ENCODE data around the gene HKDC1.

HKDC1 gene

DNA sequence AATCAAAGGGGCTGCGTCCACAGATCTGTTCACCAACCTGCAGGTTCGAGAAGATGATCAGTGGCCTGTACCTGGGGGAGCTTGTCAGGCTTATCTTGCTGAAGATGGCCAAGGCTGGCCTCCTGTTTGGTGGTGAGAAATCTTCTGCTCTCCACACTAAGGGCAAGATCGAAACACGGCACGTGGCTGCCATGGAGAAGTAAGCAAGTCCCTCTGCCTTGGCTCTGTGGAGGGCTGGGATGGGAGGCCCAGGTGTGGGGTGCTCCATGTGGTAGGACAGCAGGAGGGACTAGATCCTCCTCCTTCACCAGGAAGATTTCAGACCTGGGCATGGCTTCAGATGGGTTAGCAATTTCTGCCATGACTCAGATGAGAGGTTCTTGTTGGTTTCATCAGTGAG, 25.9 kb downstream of the HKDC1 start:
- no peak for ATAC-seq
- TF ChIP-seq ARNTL (CRISPR knock-in tag; IDR thresholded peaks at IDR 0.05; ENCODE audit: borderline replicate concordance, low read depth) (no peak), ZC3H10 (CRISPR knock-in tag; IDR thresholded peaks at IDR 0.05) (no peak), ZNF70 (CRISPR knock-in tag; IDR thresholded peaks at IDR 0.05) (no peak), ZFP30 (CRISPR knock-in tag; IDR thresholded peaks at IDR 0.05) (no peak), BACH2 (CRISPR knock-in tag; IDR thresholded peaks at IDR 0.05; ENCODE audit: borderline replicate concordance) (no peak), GLIS3 (CRISPR knock-in tag; IDR thresholded peaks at IDR 0.05) (no peak), PPARA (CRISPR knock-in tag; IDR thresholded peaks at IDR 0.05; ENCODE audit: borderline replicate concordance) (no peak), SNAI2 (CRISPR knock-in tag; IDR thresholded peaks at IDR 0.05) (no peak), RARB (CRISPR knock-in tag; IDR thresholded peaks at IDR 0.05) (no peak), TOX (CRISPR knock-in tag; IDR thresholded peaks at IDR 0.05; ENCODE audit: borderline replicate concordance) (no peak), OSR1 (CRISPR knock-in tag; IDR thresholded peaks at IDR 0.05) (no peak), ZNF565 (CRISPR knock-in tag; conservative IDR thresholded peaks at IDR 0.05; ENCODE audit: low read depth) (no peak), ZFP3 (CRISPR knock-in tag; IDR thresholded peaks at IDR 0.05) (no peak), ZNF8 (CRISPR knock-in tag; IDR thresholded peaks at IDR 0.05) (no peak)
- TF ChIP-seq, protein P1, sequence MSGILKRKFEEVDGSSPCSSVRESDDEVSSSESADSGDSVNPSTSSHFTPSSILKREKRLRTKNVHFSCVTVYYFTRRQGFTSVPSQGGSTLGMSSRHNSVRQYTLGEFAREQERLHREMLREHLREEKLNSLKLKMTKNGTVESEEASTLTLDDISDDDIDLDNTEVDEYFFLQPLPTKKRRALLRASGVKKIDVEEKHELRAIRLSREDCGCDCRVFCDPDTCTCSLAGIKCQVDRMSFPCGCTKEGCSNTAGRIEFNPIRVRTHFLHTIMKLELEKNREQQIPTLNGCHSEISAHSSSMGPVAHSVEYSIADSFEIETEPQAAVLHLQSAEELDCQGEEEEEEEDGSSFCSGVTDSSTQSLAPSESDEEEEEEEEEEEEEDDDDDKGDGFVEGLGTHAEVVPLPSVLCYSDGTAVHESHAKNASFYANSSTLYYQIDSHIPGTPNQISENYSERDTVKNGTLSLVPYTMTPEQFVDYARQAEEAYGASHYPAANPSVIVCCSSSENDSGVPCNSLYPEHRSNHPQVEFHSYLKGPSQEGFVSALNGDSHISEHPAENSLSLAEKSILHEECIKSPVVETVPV (CRISPR knock-in tag; IDR thresholded peaks at IDR 0.05) = no peak
- TF ChIP-seq, protein P2, sequence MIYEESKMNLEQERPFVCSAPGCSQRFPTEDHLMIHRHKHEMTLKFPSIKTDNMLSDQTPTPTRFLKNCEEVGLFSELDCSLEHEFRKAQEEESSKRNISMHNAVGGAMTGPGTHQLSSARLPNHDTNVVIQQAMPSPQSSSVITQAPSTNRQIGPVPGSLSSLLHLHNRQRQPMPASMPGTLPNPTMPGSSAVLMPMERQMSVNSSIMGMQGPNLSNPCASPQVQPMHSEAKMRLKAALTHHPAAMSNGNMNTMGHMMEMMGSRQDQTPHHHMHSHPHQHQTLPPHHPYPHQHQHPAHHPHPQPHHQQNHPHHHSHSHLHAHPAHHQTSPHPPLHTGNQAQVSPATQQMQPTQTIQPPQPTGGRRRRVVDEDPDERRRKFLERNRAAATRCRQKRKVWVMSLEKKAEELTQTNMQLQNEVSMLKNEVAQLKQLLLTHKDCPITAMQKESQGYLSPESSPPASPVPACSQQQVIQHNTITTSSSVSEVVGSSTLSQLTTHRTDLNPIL (CRISPR knock-in tag; IDR thresholded peaks at IDR 0.05; ENCODE audit: low read depth) = no peak
- TF ChIP-seq, protein P3, sequence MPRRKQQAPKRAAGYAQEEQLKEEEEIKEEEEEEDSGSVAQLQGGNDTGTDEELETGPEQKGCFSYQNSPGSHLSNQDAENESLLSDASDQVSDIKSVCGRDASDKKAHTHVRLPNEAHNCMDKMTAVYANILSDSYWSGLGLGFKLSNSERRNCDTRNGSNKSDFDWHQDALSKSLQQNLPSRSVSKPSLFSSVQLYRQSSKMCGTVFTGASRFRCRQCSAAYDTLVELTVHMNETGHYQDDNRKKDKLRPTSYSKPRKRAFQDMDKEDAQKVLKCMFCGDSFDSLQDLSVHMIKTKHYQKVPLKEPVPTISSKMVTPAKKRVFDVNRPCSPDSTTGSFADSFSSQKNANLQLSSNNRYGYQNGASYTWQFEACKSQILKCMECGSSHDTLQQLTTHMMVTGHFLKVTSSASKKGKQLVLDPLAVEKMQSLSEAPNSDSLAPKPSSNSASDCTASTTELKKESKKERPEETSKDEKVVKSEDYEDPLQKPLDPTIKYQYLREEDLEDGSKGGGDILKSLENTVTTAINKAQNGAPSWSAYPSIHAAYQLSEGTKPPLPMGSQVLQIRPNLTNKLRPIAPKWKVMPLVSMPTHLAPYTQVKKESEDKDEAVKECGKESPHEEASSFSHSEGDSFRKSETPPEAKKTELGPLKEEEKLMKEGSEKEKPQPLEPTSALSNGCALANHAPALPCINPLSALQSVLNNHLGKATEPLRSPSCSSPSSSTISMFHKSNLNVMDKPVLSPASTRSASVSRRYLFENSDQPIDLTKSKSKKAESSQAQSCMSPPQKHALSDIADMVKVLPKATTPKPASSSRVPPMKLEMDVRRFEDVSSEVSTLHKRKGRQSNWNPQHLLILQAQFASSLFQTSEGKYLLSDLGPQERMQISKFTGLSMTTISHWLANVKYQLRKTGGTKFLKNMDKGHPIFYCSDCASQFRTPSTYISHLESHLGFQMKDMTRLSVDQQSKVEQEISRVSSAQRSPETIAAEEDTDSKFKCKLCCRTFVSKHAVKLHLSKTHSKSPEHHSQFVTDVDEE (CRISPR knock-in tag; IDR thresholded peaks at IDR 0.05) = no peak
- TF ChIP-seq, protein P4, sequence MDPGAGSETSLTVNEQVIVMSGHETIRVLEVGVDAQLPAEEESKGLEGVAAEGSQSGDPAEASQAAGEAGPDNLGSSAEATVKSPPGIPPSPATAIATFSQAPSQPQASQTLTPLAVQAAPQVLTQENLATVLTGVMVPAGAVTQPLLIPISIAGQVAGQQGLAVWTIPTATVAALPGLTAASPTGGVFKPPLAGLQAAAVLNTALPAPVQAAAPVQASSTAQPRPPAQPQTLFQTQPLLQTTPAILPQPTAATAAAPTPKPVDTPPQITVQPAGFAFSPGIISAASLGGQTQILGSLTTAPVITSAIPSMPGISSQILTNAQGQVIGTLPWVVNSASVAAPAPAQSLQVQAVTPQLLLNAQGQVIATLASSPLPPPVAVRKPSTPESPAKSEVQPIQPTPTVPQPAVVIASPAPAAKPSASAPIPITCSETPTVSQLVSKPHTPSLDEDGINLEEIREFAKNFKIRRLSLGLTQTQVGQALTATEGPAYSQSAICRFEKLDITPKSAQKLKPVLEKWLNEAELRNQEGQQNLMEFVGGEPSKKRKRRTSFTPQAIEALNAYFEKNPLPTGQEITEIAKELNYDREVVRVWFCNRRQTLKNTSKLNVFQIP (CRISPR knock-in tag; IDR thresholded peaks at IDR 0.05; ENCODE audit: borderline replicate concordance, low read depth) = no peak

DNA sequence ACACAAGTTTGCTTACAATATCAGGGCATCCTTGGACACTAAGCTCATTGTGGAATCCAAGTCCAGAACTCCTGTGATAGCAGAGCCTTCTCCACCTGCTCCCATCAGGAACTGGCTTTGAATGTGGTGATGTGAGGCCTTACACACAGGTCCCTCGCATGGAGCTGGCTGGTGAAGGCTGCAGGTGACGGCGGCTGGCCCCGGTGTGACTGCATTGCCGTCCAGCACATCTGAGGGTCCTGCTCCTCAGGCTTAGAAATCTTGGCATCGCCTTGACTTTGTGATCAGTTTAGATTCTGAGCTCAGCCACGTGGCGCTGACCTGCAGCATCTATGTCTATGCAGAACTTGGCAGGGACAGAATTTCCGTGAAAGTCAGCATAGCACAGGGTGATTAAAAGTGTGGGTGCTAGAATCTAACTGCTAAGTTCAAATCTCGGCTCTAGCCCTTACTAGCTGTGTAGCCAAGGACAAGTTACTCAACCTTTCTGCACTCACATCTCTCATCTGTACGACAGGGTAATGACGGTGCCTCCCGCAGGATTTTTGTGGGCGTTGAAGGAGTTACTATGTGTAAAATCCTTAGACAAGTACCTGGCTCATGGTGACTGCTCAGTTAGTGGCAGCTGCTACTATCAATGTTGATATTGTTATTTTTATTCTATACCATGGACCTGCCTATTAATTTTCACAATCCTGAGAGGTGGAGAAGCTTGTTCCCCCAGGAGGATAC, 26.6 kb downstream of the HKDC1 start:
- ATAC-seq = no peak
- TF ChIP-seq, protein P1 (CRISPR knock-in tag; IDR thresholded peaks at IDR 0.05) = no peak
- TF ChIP-seq, protein P5, sequence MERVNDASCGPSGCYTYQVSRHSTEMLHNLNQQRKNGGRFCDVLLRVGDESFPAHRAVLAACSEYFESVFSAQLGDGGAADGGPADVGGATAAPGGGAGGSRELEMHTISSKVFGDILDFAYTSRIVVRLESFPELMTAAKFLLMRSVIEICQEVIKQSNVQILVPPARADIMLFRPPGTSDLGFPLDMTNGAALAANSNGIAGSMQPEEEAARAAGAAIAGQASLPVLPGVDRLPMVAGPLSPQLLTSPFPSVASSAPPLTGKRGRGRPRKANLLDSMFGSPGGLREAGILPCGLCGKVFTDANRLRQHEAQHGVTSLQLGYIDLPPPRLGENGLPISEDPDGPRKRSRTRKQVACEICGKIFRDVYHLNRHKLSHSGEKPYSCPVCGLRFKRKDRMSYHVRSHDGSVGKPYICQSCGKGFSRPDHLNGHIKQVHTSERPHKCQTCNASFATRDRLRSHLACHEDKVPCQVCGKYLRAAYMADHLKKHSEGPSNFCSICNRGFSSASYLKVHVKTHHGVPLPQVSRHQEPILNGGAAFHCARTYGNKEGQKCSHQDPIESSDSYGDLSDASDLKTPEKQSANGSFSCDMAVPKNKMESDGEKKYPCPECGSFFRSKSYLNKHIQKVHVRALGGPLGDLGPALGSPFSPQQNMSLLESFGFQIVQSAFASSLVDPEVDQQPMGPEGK (CRISPR knock-in tag; IDR thresholded peaks at IDR 0.05; ENCODE audit: borderline replicate concordance) = no peak
- TF ChIP-seq ZC3H10 (CRISPR knock-in tag; IDR thresholded peaks at IDR 0.05) (no peak), ISL1 (CRISPR knock-in tag; IDR thresholded peaks at IDR 0.05) (no peak), TOX (CRISPR knock-in tag; IDR thresholded peaks at IDR 0.05; ENCODE audit: borderline replicate concordance) (no peak), ESRRG (CRISPR knock-in tag; IDR thresholded peaks at IDR 0.05) (no peak), ZNF70 (CRISPR knock-in tag; IDR thresholded peaks at IDR 0.05) (no peak), TCF4 (CRISPR knock-in tag; IDR thresholded peaks at IDR 0.05; ENCODE audit: borderline replicate concordance) (no peak), ZFP3 (CRISPR knock-in tag; IDR thresholded peaks at IDR 0.05) (no peak), OSR1 (CRISPR knock-in tag; IDR thresholded peaks at IDR 0.05) (no peak), ZFP30 (CRISPR knock-in tag; IDR thresholded peaks at IDR 0.05) (no peak), PPARA (CRISPR knock-in tag; IDR thresholded peaks at IDR 0.05; ENCODE audit: borderline replicate concordance) (no peak), ZNF8 (CRISPR knock-in tag; IDR thresholded peaks at IDR 0.05) (no peak), ARNTL (CRISPR knock-in tag; IDR thresholded peaks at IDR 0.05; ENCODE audit: borderline replicate concordance, low read depth) (no peak), ZNF565 (CRISPR knock-in tag; conservative IDR thresholded peaks at IDR 0.05; ENCODE audit: low read depth) (no peak), SNAI2 (CRISPR knock-in tag; IDR thresholded peaks at IDR 0.05) (no peak)
- TF ChIP-seq, protein P4 (CRISPR knock-in tag; IDR thresholded peaks at IDR 0.05; ENCODE audit: borderline replicate concordance, low read depth) = no peak
- TF ChIP-seq, protein P3 (CRISPR knock-in tag; IDR thresholded peaks at IDR 0.05) = no peak
